ENCODE data around the gene DIPK1C. TPM values are rescaled to one million over a fixed set of nuclear protein-coding genes. Genes with fewer than 3 reads are reported as not detected.
A peak's percentile ranks its signal among the peaks of the same experiment; 100 is the strongest.

Gene DIPK1C
- total RNA-seq, 2 donors from 2014 or later: not detected

DNA sequence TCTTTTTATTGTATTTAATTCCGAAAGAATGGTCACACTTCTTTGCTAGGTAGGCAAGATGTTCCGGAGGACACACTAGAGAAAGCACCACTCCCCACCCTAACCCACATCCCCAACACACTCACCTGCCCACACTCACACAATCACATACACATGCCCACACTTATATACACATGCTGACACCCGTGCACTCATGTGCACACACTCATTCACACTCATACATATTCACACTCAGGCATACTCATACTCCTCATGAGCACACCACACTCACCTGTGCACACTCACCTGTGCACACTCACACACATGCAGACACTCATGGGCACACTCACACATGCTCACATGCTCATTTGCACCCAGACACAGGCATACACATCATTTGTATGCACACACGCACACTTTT lies 21.4 kb downstream of the DIPK1C start:
- no peak overlapping the region for H3K4me3 Mint-ChIP-seq
- no peaks in the 10 kb centered on the region for H3K36me3 Mint-ChIP-seq
- H3K27me3 Mint-ChIP-seq: peaks cover 6 to 18% of the 10 kb centered on the region in 2 donors
- H3K27ac Mint-ChIP-seq: no peak overlapping the region
- no peak for DNase-seq (ENCODE audit: low spot score)
- H3K4me1 Mint-ChIP-seq (ENCODE audit: low read depth in 2 of 2): no peaks in the 10 kb centered on the region
- no peaks in the 10 kb centered on the region for H3K9me3 Mint-ChIP-seq
- peak; percentile 39 to 40 for ATAC-seq

DNA sequence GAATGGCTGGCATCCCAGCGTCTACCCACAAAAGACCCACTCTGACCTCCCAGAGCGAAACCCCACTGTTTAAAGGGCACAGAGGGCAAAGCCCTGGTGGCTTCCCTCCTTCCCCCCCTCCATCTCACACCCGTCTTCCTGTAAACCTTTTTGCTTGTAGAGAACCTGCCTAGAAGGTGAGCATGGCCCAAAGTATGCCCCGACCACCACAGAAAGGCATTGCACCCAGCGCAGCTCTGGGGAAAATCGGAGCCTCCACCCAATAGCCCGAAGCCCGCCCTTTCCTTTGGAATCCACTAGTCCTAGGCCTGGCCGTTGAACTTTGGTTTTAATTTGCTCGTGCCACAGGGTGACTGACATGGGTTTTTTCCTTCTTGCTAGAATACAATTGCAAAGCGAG lies 22.6 kb downstream of the DIPK1C start:
- H3K27me3 Mint-ChIP-seq: peaks cover 6 to 18% of the 10 kb centered on the region in 2 donors
- no peak for DNase-seq (ENCODE audit: low spot score)
- H3K36me3 Mint-ChIP-seq: no peaks in the 10 kb centered on the region
- no peaks in the 10 kb centered on the region for H3K9me3 Mint-ChIP-seq
- H3K27ac Mint-ChIP-seq: no peak overlapping the region
- no peak for ATAC-seq
- no peaks in the 10 kb centered on the region for H3K4me1 Mint-ChIP-seq (ENCODE audit: low read depth in 2 of 2)
- H3K4me3 Mint-ChIP-seq: no peak overlapping the region

DNA sequence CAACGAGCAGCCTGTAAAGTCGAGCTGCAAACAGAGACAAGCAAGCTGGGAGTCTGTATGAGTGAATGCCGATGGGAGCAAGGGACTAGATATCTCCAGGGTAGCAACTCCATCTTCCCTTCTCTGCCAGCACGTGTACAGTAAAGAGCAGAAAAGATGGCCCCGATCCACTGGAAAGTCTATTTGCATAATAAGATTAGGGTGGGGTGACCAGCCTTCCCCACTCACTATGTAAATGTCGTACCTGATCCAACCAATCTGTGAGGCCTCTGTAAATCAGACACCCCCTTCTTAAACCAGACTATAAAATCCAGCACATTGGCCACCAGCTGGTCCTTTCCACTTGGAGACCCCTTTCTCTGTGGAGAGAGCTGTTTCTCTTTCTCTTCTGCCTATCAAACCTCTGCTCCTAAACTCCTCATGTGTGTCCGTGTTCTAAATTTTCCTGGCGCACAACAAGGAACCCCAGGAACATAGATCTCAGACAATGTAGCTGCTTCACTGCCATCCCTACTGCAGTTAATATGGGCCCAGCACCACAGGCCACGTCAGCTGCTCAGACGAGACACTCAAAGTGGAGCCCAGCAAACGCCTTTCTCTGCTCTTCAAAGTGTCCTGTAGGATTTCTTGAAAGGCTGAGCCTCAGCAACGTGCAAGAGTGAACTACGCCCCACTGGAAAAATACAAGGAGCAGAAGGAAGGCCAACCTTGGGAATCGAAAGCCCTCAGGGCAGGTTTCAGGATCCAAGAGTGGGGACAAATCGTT lies 26.1 kb downstream of the DIPK1C start:
- Mint-ChIP-seq H3K27me3 (peaks cover 7 to 29% of the 10 kb centered on the region in 2 donors), H3K4me1 (ENCODE audit: low read depth in 2 of 2) (no peaks in the 10 kb centered on the region), H3K36me3 (no peaks in the 10 kb centered on the region)

DNA sequence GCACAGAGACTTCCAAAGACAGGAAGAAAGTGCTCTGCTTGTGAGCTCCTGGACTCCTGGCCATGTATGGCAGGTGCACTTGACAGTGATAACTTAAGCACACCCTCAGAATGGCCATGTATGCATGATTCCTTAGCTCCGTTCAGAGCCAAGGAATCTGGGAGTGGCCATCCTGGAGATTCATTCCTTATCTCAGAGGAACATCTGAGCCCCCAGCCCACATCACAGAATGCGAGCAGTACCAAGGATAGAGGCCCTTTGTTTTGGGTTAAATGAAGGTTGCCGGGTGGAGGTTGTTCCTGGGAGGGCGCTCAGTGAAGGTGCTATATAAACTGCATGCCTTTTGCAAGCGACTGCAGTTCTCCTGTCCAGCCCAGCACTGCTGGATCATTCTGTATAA lies 26.9 kb downstream of the DIPK1C start:
- H3K9me3 Mint-ChIP-seq: no peaks in the 10 kb centered on the region
- H3K4me3 Mint-ChIP-seq: no peak overlapping the region
- H3K36me3 Mint-ChIP-seq: no peaks in the 10 kb centered on the region
- peaks cover 7 to 24% of the 10 kb centered on the region in 2 donors for H3K27me3 Mint-ChIP-seq
- H3K4me1 Mint-ChIP-seq (ENCODE audit: low read depth in 2 of 2): no peaks in the 10 kb centered on the region
- no peak overlapping the region for H3K27ac Mint-ChIP-seq
- ATAC-seq: no peak
- DNase-seq (ENCODE audit: low spot score): no peak

More for the DNA sequence above, 26.1 kb downstream of the DIPK1C start:
- Mint-ChIP-seq H3K27ac (no peak overlapping the region), H3K4me3 (no peak overlapping the region), H3K9me3 (no peaks in the 10 kb centered on the region)
- DNase-seq (ENCODE audit: low spot score) (no peak), ATAC-seq (no peak)

DNA sequence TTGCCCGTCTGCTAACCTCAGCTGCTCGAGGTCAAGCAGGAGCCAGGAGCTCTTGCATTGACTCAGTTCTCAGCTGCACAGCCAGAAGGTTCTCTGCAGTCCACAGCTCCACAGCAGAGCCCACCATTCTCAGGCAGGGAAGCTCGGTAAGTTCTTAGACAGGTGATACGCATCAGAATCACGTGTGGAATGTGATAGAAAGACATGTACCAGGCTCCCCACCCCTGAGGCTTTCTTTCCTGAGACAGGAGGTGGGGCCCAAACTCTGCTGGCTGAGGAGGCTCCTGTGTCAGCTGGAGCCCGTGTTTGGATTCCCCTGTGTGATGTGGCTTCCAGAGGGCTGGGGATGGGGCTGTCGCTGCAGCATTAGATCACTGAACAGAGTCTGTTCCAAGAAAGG lies 28.0 kb downstream of the DIPK1C start:
- no peak for DNase-seq (ENCODE audit: low spot score)
- Mint-ChIP-seq H3K4me1 (ENCODE audit: low read depth in 2 of 2) (no peaks in the 10 kb centered on the region), H3K4me3 (no peak overlapping the region), H3K36me3 (no peaks in the 10 kb centered on the region), H3K27me3 (peaks cover 9 to 24% of the 10 kb centered on the region in 2 donors), H3K9me3 (no peaks in the 10 kb centered on the region), H3K27ac (no peak overlapping the region)
- no peak for ATAC-seq

DNA sequence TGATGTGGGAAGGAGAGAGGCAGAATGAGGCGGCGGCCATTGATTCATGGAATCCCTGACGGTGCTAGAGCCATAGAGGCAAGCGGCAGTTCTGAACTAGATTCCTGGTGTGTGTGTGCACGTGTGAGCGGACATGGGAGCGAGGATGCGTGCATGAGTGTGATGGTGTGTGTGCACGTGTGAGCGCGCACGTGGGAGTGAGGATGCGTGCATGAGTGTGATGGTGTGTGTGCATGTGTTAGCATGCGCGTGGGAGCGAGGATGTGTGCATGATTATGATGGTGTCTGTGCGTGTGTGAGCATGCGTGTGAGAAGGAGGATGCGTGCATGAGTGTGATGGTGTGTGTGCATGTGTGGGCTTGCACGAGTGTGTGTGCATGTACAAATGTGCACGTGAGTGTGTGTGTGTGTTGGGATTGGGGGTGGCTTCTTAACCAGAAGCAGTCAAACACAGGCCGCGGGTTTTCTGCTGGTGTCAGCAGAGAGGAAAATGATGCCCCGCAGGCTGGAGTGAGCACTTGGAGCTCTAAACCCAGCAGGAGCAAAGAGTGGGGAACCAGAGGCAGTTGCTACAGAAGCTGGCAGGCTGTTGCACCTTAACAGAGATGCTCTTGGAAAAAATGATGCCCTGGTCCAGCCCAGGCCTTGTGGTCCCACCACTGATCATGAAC lies 29.5 kb downstream of the DIPK1C start:
- Mint-ChIP-seq H3K27me3 (peaks cover 10 to 21% of the 10 kb centered on the region in 2 donors), H3K9me3 (no peaks in the 10 kb centered on the region), H3K4me3 (no peak overlapping the region), H3K27ac (no peak overlapping the region), H3K4me1 (ENCODE audit: low read depth in 2 of 2) (no peaks in the 10 kb centered on the region), H3K36me3 (no peaks in the 10 kb centered on the region)
- ATAC-seq (no peak), DNase-seq (ENCODE audit: low spot score) (no peak)

DNA sequence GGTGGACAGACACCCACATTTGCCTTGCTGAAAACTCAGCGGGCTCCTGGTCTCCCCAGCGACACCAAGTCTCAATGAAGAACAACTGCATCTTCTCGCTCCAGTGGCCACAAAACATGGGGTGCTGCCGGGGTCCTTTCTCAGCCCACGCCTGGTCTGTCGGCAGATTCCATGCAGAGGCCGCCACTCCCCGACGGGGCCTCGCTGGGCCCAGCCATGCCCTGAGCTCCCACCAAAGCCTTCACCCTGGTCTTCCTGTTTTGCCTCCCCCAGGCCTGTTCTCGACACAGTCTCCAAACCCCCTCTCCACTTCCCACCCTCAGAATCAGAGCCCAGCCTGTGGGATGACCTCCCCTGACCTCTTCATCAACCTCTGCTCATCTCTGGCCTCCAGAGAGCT lies 31.2 kb downstream of the DIPK1C start:
- ATAC-seq (no peak), DNase-seq (ENCODE audit: low spot score) (no peak)
- Mint-ChIP-seq H3K4me3 (no peak overlapping the region), H3K36me3 (no peaks in the 10 kb centered on the region), H3K4me1 (ENCODE audit: low read depth in 2 of 2) (no peaks in the 10 kb centered on the region), H3K27me3 (peaks cover 8 to 16% of the 10 kb centered on the region in 2 donors), H3K9me3 (no peaks in the 10 kb centered on the region), H3K27ac (no peak overlapping the region)

DNA sequence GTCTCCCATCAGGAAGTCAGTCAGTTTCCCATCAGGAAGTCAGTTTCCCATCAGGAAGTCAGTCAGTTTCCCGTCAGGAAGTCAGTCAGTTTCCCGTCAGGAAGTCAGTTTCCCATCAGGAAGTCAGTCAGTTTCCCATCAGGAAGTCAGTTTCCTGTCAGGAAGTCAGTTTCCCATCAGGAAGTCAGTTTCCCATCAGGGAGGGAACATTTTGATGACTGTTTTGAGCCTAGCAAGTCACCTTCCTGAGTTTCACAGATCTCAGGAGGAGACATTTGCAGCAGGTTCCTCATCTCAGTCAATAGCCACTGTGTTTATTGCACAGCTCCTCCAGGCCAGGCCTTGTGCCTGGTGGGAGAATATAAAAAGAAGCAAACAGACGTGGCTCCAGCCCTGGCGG lies 31.9 kb downstream of the DIPK1C start:
- H3K4me1 Mint-ChIP-seq (ENCODE audit: low read depth in 2 of 2): no peaks in the 10 kb centered on the region
- no peak for ATAC-seq
- no peaks in the 10 kb centered on the region for H3K36me3 Mint-ChIP-seq
- peaks cover 8 to 22% of the 10 kb centered on the region in 2 donors for H3K27me3 Mint-ChIP-seq
- DNase-seq (ENCODE audit: low spot score): no peak
- no peak overlapping the region for H3K4me3 Mint-ChIP-seq
- H3K9me3 Mint-ChIP-seq: no peaks in the 10 kb centered on the region
- no peak overlapping the region for H3K27ac Mint-ChIP-seq

DNA sequence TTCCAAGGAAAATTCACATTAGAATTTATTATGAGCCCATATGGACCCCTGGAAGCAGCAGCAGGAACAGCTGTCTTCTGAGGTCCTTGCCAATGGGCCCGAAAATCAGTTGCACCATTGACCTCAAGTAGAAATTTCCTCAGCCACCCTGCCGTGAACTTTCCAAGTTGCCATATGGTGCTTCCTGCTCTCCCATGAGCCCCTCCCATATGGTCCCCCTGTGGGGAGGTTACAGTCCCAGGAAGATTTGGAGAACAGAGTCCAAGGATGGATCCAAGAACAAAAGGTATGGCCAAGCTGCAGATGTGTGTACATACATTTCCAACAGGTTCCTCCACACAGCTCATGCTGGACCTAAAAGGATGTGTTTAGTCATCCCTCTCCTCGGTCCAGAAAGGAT lies 34.6 kb downstream of the DIPK1C start:
- Mint-ChIP-seq H3K27ac (no peak overlapping the region), H3K9me3 (no peaks in the 10 kb centered on the region), H3K4me3 (no peak overlapping the region), H3K36me3 (no peaks in the 10 kb centered on the region), H3K4me1 (ENCODE audit: low read depth in 2 of 2) (no peaks in the 10 kb centered on the region), H3K27me3 (peaks cover 12 to 32% of the 10 kb centered on the region in 2 donors)
- ATAC-seq (no peak), DNase-seq (ENCODE audit: low spot score) (no peak)

DNA sequence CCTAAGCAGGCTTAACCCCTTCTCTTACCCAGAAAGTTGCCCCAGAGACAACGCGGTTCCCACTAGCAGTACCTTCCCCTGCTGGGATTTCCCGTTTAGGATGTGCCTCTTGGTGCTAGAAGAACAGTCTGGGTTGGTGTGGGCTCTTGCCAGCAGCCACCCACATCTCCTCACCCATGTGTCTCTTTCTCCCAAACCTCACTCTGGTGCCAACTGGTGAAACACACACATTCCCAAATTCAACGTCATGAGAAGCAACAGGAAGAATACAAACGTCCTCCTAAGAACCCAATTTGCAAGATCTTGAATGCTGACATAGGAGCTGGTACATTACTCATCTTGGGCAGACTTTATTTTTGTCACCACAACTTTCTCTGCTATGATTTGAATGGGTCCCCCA lies 36.2 kb downstream of the DIPK1C start:
- Mint-ChIP-seq H3K9me3 (no peaks in the 10 kb centered on the region), H3K36me3 (no peaks in the 10 kb centered on the region), H3K27me3 (peaks cover 9 to 21% of the 10 kb centered on the region in 2 donors), H3K27ac (no peak overlapping the region), H3K4me3 (no peak overlapping the region), H3K4me1 (ENCODE audit: low read depth in 2 of 2) (no peaks in the 10 kb centered on the region)
- DNase-seq (ENCODE audit: low spot score) (no peak), ATAC-seq (no peak)

DNA sequence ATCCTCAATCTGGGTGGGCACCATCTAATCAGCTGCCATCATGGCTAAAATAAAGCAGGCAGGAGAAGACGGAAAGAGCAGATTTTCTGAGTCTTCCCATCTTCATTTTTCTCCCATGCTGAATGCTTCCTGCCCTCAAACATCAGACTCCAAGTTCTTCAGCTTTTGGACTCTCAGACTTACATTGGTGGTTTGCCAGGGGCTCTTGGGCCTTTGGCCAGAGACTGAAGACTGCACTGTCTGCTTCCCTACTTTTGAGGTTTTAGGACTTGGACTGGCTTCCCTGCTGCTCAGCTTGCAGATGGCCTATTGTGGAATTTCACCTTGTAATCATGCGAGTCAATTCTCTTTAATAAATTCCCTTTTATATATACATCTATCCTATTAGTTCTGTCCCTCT lies 36.6 kb downstream of the DIPK1C start:
- Mint-ChIP-seq H3K36me3 (no peaks in the 10 kb centered on the region), H3K27me3 (peaks cover 9 to 21% of the 10 kb centered on the region in 2 donors), H3K4me1 (ENCODE audit: low read depth in 2 of 2) (no peaks in the 10 kb centered on the region), H3K4me3 (no peak overlapping the region), H3K27ac (no peak overlapping the region), H3K9me3 (no peaks in the 10 kb centered on the region)
- no peak for ATAC-seq
- no peak for DNase-seq (ENCODE audit: low spot score)

DNA sequence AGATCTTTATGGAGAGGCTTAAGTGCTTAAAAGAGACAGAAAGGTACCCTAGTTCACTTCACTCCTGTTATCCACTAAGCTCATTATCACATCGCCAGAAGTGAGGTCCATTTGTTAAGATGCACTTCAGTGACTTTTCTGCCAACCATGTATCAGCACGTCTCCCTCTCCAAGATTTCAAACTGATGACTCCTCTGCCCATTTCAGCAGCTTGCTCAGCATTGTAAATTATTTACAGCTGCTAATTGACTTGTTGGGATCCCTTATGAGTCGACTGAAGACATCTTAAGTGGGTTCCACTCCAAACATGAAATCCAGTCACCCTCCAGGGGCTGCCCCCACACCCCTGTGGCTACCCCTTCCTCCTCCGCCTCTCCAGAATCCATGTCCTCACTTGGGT lies 37.3 kb downstream of the DIPK1C start:
- no peaks in the 10 kb centered on the region for H3K9me3 Mint-ChIP-seq
- no peak overlapping the region for H3K4me3 Mint-ChIP-seq
- no peak for ATAC-seq
- H3K4me1 Mint-ChIP-seq (ENCODE audit: low read depth in 2 of 2): no peaks in the 10 kb centered on the region
- H3K27ac Mint-ChIP-seq: no peak overlapping the region
- H3K36me3 Mint-ChIP-seq: no peaks in the 10 kb centered on the region
- H3K27me3 Mint-ChIP-seq: peaks cover 9 to 21% of the 10 kb centered on the region in 2 donors
- no peak for DNase-seq (ENCODE audit: low spot score)

DNA sequence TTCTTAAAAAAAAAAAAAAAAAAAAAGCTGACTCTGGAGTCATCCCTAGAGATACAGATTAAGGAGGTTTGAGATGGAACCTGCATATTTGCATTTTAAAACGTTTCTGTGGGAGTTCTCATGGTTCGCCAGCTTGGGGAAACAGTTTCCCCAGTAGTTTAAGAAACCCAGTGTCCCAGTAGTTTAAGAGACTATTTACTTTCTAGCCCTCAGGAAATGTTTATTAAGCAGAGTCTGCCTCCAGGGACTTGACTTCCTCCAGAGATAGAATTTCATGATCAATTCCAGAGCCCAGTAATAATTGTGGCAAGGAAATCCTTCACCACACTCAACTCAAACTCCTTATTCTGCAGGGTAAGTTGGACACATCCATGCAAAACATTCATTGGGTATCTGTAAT lies 39.1 kb downstream of the DIPK1C start:
- H3K9me3 Mint-ChIP-seq: no peaks in the 10 kb centered on the region
- H3K4me3 Mint-ChIP-seq: no peak overlapping the region
- DNase-seq (ENCODE audit: low spot score) (no peak), ATAC-seq (no peak)
- peaks cover 6 to 21% of the 10 kb centered on the region in 2 donors for H3K27me3 Mint-ChIP-seq
- H3K4me1 Mint-ChIP-seq (ENCODE audit: low read depth in 2 of 2): no peaks in the 10 kb centered on the region
- no peaks in the 10 kb centered on the region for H3K36me3 Mint-ChIP-seq
- no peak overlapping the region for H3K27ac Mint-ChIP-seq

DNA sequence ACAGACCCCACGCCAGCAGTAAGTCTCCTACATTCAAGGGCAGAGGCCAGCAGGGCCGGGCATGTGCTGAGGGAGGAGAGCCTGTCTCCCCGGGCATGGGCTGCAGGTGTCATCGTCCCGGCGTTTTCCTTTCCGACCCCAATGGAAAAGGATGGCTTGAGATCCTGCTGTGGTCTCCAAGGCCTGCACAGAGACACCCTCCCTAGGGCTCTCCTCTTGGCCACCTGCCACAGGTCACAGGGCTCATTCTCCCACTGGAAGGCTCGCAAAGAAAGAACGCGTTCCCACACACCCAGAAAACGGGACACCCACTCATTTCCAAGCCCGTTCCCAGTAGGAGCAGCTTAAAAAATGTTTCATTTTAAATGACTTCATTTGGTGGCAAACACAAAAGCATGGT lies 41.0 kb downstream of the DIPK1C start:
- H3K27me3 Mint-ChIP-seq: peaks cover 6 to 21% of the 10 kb centered on the region in 2 donors
- H3K36me3 Mint-ChIP-seq: no peaks in the 10 kb centered on the region
- H3K4me1 Mint-ChIP-seq (ENCODE audit: low read depth in 2 of 2): no peaks in the 10 kb centered on the region
- DNase-seq (ENCODE audit: low spot score) (no peak), ATAC-seq (no peak)
- H3K27ac Mint-ChIP-seq: no peak overlapping the region
- H3K9me3 Mint-ChIP-seq: no peaks in the 10 kb centered on the region
- no peak overlapping the region for H3K4me3 Mint-ChIP-seq

Measured in natural killer cell treated with Interleukin-12 subunit alpha and Interleukin-12 subunit beta and Interleukin-15 and Interleukin-18, amount 100 ng/mL, for 72 hours (primary cell).